ENCODE measurements around the gene CD38.
"Not testable (repeated sequence)": the region's sequence is repeated elsewhere in the genome, so short reads cannot be mapped to it uniquely, and the experiment has no call there.

Gene CD38

GRCh38 chr4:15794905-15795304, 16.8 kb downstream of the CD38 start:
- H3K4me3 ChIP-seq (ENCODE audit: low read depth, low read length): no peak overlapping the region

GRCh38 chr4:15797320-15797719, 19.2 kb downstream of the CD38 start:
- no peak overlapping the region for H3K4me3 ChIP-seq (ENCODE audit: low read depth, low read length)

GRCh38 chr4:15799141-15799540, 21.0 kb downstream of the CD38 start:
- no peak overlapping the region for H3K4me3 ChIP-seq (ENCODE audit: low read depth, low read length)

GRCh38 chr4:15799701-15800100, 21.6 kb downstream of the CD38 start:
- no peak overlapping the region for H3K4me3 ChIP-seq (ENCODE audit: low read depth, low read length)

- not testable (repeated sequence) for H3K4me3 ChIP-seq (ENCODE audit: low read depth, low read length)
These were observed 24.4 kb downstream of the CD38 start for GRCh38 chr4:15802497-15802896.

- H3K4me3 ChIP-seq (ENCODE audit: low read depth, low read length): no peak overlapping the region
These were observed 27.7 kb downstream of the CD38 start for GRCh38 chr4:15805583-15806517.

GRCh38 chr4:15809058-15809457, 30.9 kb downstream of the CD38 start:
- no peak overlapping the region for H3K4me3 ChIP-seq (ENCODE audit: low read depth, low read length)

- H3K4me3 ChIP-seq (ENCODE audit: low read depth, low read length): no peak overlapping the region
These were observed 31.3 kb downstream of the CD38 start for GRCh38 chr4:15809466-15809865.

GRCh38 chr4:15811703-15812337, 33.7 kb downstream of the CD38 start:
- no peak overlapping the region for H3K4me3 ChIP-seq (ENCODE audit: low read depth, low read length)

GRCh38 chr4:15832523-15833451, 54.7 kb downstream of the CD38 start:
- no peak overlapping the region for H3K4me3 ChIP-seq (ENCODE audit: low read depth, low read length)

GRCh38 chr4:15833801-15834200, 55.7 kb downstream of the CD38 start:
- no peak overlapping the region for H3K4me3 ChIP-seq (ENCODE audit: low read depth, low read length)

- H3K4me3 ChIP-seq (ENCODE audit: low read depth, low read length): no peak overlapping the region
These were observed 58.2 kb downstream of the CD38 start for GRCh38 chr4:15836362-15836761.

GRCh38 chr4:15837591-15837990, 59.5 kb downstream of the CD38 start:
- H3K4me3 ChIP-seq (ENCODE audit: low read depth, low read length): no peak overlapping the region

- H3K4me3 ChIP-seq (ENCODE audit: low read depth, low read length): not testable (repeated sequence)
These were observed 63.1 kb downstream of the CD38 start for GRCh38 chr4:15841194-15841730.

GRCh38 chr4:15847746-15848145, 69.6 kb downstream of the CD38 start:
- H3K4me3 ChIP-seq (ENCODE audit: low read depth, low read length): no peak overlapping the region

GRCh38 chr4:15848191-15848842, 70.2 kb downstream of the CD38 start:
- H3K4me3 ChIP-seq (ENCODE audit: low read depth, low read length): no peak overlapping the region

- H3K4me3 ChIP-seq (ENCODE audit: low read depth, low read length): no peak overlapping the region
These were observed 73.8 kb downstream of the CD38 start for GRCh38 chr4:15851969-15852368.

GRCh38 chr4:15852524-15852923, 74.4 kb downstream of the CD38 start:
- H3K4me3 ChIP-seq (ENCODE audit: low read depth, low read length): no peak overlapping the region

- H3K4me3 ChIP-seq (ENCODE audit: low read depth, low read length): no peak overlapping the region
These were observed 75.2 kb downstream of the CD38 start for GRCh38 chr4:15853345-15853744.

- H3K4me3 ChIP-seq (ENCODE audit: low read depth, low read length): no peak overlapping the region
These were observed 77.8 kb downstream of the CD38 start for GRCh38 chr4:15855804-15856475.

All from iPS-11a (cell line).